H9 (cell line): ENCODE data around the gene ALG12. TPM values are rescaled to one million over a fixed set of nuclear protein-coding genes. Genes with fewer than 3 reads are reported as not detected.
A peak's percentile ranks its signal among the peaks of the same experiment; 100 is the strongest.

Experiments used
- DNase-seq: peaks from one replicate; pipeline ENCODE4 v3.0.0-alpha.2; 2017
- H2AFZ ChIP-seq: one replicate; pipeline ENCODE4 v1.6.1; 2013; ENCODE audit warnings: mild to moderate bottlenecking, low read length, control low read depth, moderate library complexity
- H2AK5ac ChIP-seq: 2 replicates; pipeline ENCODE4 v1.6.1; 2013; ENCODE audit warnings: low read length, control low read depth, mixed read lengths; ENCODE audit not compliant: insufficient read length
- H2BK120ac ChIP-seq: one replicate; pipeline ENCODE4 v1.6.1; 2013; ENCODE audit warnings: low read depth, mild to moderate bottlenecking, low read length, control low read depth, inconsistent platforms; ENCODE audit not compliant: poor library complexity, severe bottlenecking
- H2BK12ac ChIP-seq: 2 replicates; pipeline ENCODE4 v1.6.1; 2013; ENCODE audit warnings: low read length, control low read depth, mixed read lengths, low read depth; ENCODE audit not compliant: insufficient read length
- H2BK15ac ChIP-seq: 2 replicates; pipeline ENCODE4 v1.6.1; 2013; ENCODE audit warnings: low read depth, low read length, control low read depth
- H2BK20ac ChIP-seq: one replicate; pipeline ENCODE4 v1.6.1; 2013; ENCODE audit warnings: low read depth, mild to moderate bottlenecking, low read length, control low read depth, inconsistent platforms; ENCODE audit not compliant: poor library complexity, severe bottlenecking
- H2BK5ac ChIP-seq: 2 replicates; pipeline ENCODE4 v1.6.1; 2013; ENCODE audit warnings: low read length, control low read depth, mixed read lengths; ENCODE audit not compliant: insufficient read length
- H3K14ac ChIP-seq: 2 replicates; pipeline ENCODE4 v1.6.1; 2013; ENCODE audit warnings: low read length, control low read depth; ENCODE audit not compliant: insufficient read depth
- H3K18ac ChIP-seq: 2 replicates; pipeline ENCODE4 v1.6.1; 2013; ENCODE audit warnings: low read depth, mild to moderate bottlenecking, mixed read lengths, low read length, control low read depth; ENCODE audit not compliant: insufficient read length
- H3K23ac ChIP-seq: 2 replicates; pipeline ENCODE4 v1.6.1; 2013; ENCODE audit warnings: low read length, control low read depth, mixed read lengths, low read depth; ENCODE audit not compliant: insufficient read length
- H3K23me2 ChIP-seq: 2 replicates; pipeline ENCODE4 v1.6.1; 2013; ENCODE audit warnings: low read depth, mild to moderate bottlenecking, mixed read lengths, low read length, control low read depth; ENCODE audit not compliant: insufficient read length, poor library complexity, severe bottlenecking
- H3K27ac ChIP-seq: 2 replicates; pipeline ENCODE4 v1.5.1; 2013; ENCODE audit warnings: low read length, control low read depth, mixed read lengths, low read depth; ENCODE audit not compliant: insufficient read length
- H3K27me3 ChIP-seq: 2 replicates; pipeline ENCODE4 v1.6.1; 2013; ENCODE audit warnings: low read length, control low read depth, inconsistent platforms; ENCODE audit not compliant: insufficient read depth
- H3K4ac ChIP-seq: 2 replicates; pipeline ENCODE4 v1.6.1; 2013; ENCODE audit warnings: low read depth, mild to moderate bottlenecking, control low read depth, inconsistent platforms, low read length, moderate library complexity
- H3K4me1 ChIP-seq: 2 replicates; pipeline ENCODE4 v1.6.1; 2013; ENCODE audit warnings: low read length, control low read depth, inconsistent platforms; ENCODE audit not compliant: insufficient read depth
- H3K4me2 ChIP-seq: 2 replicates; pipeline ENCODE4 v1.6.1; 2013; ENCODE audit warnings: low read length, control low read depth, mixed read lengths; ENCODE audit not compliant: insufficient read length, insufficient read depth
- H3K56ac ChIP-seq: 2 replicates; pipeline ENCODE4 v1.6.1; 2013; ENCODE audit warnings: low read depth, mild to moderate bottlenecking, mixed read lengths, low read length, control low read depth; ENCODE audit not compliant: insufficient read length
- H3K79me1 ChIP-seq: 2 replicates; pipeline ENCODE4 v1.6.1; 2013; ENCODE audit warnings: low read depth, mild to moderate bottlenecking, moderate library complexity, low read length, control low read depth, inconsistent platforms; ENCODE audit not compliant: insufficient read depth, poor library complexity, severe bottlenecking
- H3K79me2 ChIP-seq: 2 replicates; pipeline ENCODE4 v1.6.1; 2013; ENCODE audit warnings: low read length, control low read depth, inconsistent platforms; ENCODE audit not compliant: insufficient read depth
- H3K9ac ChIP-seq: 2 replicates; pipeline ENCODE4 v1.6.1; 2013; ENCODE audit warnings: low read length, control low read depth, mixed read lengths; ENCODE audit not compliant: insufficient read length; ENCODE audit errors: extremely low read depth
- H3K9me3 ChIP-seq: one replicate; pipeline ENCODE4 v1.6.1; 2013; ENCODE audit warnings: low read depth, low read length, inconsistent platforms; ENCODE audit not compliant: control insufficient read depth
- H3T11ph ChIP-seq: one replicate; pipeline ENCODE4 v1.6.1; 2013; ENCODE audit warnings: mild to moderate bottlenecking, low read length, control low read depth, inconsistent platforms
- H4K20me1 ChIP-seq: one replicate; pipeline ENCODE4 v1.6.1; 2013; ENCODE audit not compliant: control insufficient read depth, insufficient read length, insufficient read depth
- H4K5ac ChIP-seq: 2 replicates; pipeline ENCODE4 v1.6.1; 2013; ENCODE audit warnings: low read depth, mild to moderate bottlenecking, mixed read lengths, low read length, control low read depth; ENCODE audit not compliant: insufficient read length
- H4K8ac ChIP-seq: replicated peaks from 2 replicates; pipeline ENCODE4 v1.6.1; 2013; ENCODE audit warnings: low read length, control low read depth, mixed read lengths, low read depth; ENCODE audit not compliant: insufficient read length
- H4K91ac ChIP-seq: 2 replicates; pipeline ENCODE4 v1.6.1; 2013; ENCODE audit warnings: low read depth, mild to moderate bottlenecking, moderate library complexity, mixed read lengths, low read length, control low read depth; ENCODE audit not compliant: insufficient read length
- H3K27ac Mint-ChIP-seq, 3 experiments: 2 replicates in 2 of 3; 3 replicates in 1 of 3; pipeline ENCODE4 v1.8.0; 2020 to 2021; ENCODE audit warnings: mixed read lengths in 3 of 3, mild to moderate bottlenecking in 1 of 3, moderate library complexity in 1 of 3
- H3K27me3 Mint-ChIP-seq: 2 replicates; pipeline ENCODE4 v1.8.0; 2021; ENCODE audit warnings: low read depth, mild to moderate bottlenecking, moderate library complexity, mixed read lengths
- H3K36me3 Mint-ChIP-seq, 3 experiments: 2 replicates in 2 of 3; 3 replicates in 1 of 3; pipeline ENCODE4 v1.8.0; 2020 to 2021; ENCODE audit warnings: low read depth in 3 of 3, mixed read lengths in 3 of 3; ENCODE audit not compliant: insufficient read depth in 1 of 3
- H3K4me1 Mint-ChIP-seq, 2 experiments: 2 replicates each; pipeline ENCODE4 v1.8.0; 2020; ENCODE audit warnings: mixed read lengths in 2 of 2
- H3K4me3 Mint-ChIP-seq, 2 experiments: 2 replicates in 1 of 2; 3 replicates in 1 of 2; pipeline ENCODE4 v1.8.0; 2020 to 2021; ENCODE audit warnings: mild to moderate bottlenecking in 2 of 2, mixed read lengths in 2 of 2, moderate library complexity in 1 of 2
- H3K9me3 Mint-ChIP-seq, 2 experiments: 2 replicates in 1 of 2; 3 replicates in 1 of 2; pipeline ENCODE4 v1.8.0; 2020; ENCODE audit warnings: mild to moderate bottlenecking in 2 of 2, mixed read lengths in 2 of 2, moderate library complexity in 1 of 2
- CTCF ChIP-seq: fragments of 200-600 bp; sonication (generic); conservative IDR thresholded peaks from 3 replicates; pipeline ENCODE4 v1.8.0; 2021; ENCODE audit warnings: antibody characterized with exemption, mild to moderate bottlenecking
- WGBS: extraction: QIAGEN DNeasy Blood & Tissue Kit; methylation state at CpG from one replicate; pipeline ENCODE4 v1.1.7; 2013; ENCODE audit warnings: missing lambda C conversion rate, low lambda C conversion rate, mixed read lengths; ENCODE audit not compliant: insufficient read length; ENCODE audit errors: extremely low coverage; 5-methylcytosine and 5-hydroxymethylcytosine counted together
- total RNA-seq: library from RNA; stranded (reverse); gene quantifications from 2 replicates; pipeline ENCODE4 v1.2.1, GENCODE V29; 2021

Gene ALG12
- total RNA-seq, 1 experiment from 2014 or later: 19.2 TPM

- peak; percentile 38 for DNase-seq
- Histone ChIP-seq H3K79me1 (no peaks in the 10 kb centered on the region), H3K14ac (no peak overlapping the region; the same call in 1 of the 2 replicates), H2BK12ac (no peak overlapping the region), H4K20me1 (no peaks in the 10 kb centered on the region), H3K4me1 (no peaks in the 10 kb centered on the region), H2BK15ac (no peak overlapping the region), H3K9me3 (no peaks in the 10 kb centered on the region), H3K79me2 (no peaks in the 10 kb centered on the region), H3K4me2 (no peak overlapping the region), H3K9ac (no peak overlapping the region), H2BK120ac (no peak overlapping the region), H2BK5ac (no peak overlapping the region), H3K27me3 (no peaks in the 10 kb centered on the region), H4K91ac (no peak overlapping the region), H3K27ac (no peak overlapping the region), H3K23me2 (no peaks in the 10 kb centered on the region), H2AK5ac (no peak overlapping the region), H3K4ac (no peak overlapping the region), H2BK20ac (no peak overlapping the region), H3K56ac (no peak overlapping the region), H3K23ac (no peak overlapping the region), H4K8ac (no peak overlapping the region), H4K5ac (no peak overlapping the region), H2AFZ (no peak overlapping the region), H3K18ac (no peak overlapping the region), H3T11ph (no peak overlapping the region)
- H3K4me3 Mint-ChIP-seq: no peak overlapping the region
- no peak overlapping the region for H3K27ac Mint-ChIP-seq
- no CpG with 5 or more reads among the region's 28 CpGs for WGBS
- H3K27me3 Mint-ChIP-seq: no peaks in the 10 kb centered on the region
- H3K9me3 Mint-ChIP-seq: no peaks in the 10 kb centered on the region
- no peaks in the 10 kb centered on the region for H3K36me3 Mint-ChIP-seq
- TF ChIP-seq CTCF: no peak
- H3K4me1 Mint-ChIP-seq: peaks cover 9 to 24% of the 10 kb centered on the region in 2 experiments
These were observed 32.9 kb upstream of the ALG12 start for GRCh38 chr22:49951000-49951677.
